ENCODE measurements around the gene FLNB.

Gene FLNB

GRCh38 chr3:58184982-58185360 lies 176.7 kb downstream of the FLNB start:
- no peak overlapping the region for H3K4me3 ChIP-seq (ENCODE audit: low read depth, low read length)
- TF ChIP-seq CTCF (IDR thresholded peaks at IDR 0.05; ENCODE audit: low read depth, low read length), result no peak
- in situ Hi-C loops (cut with HindIII; ENCODE audit: low sequenced_read_pairs), result no loop called here
- DNase-seq (ENCODE audit: low read depth, low spot score), result no peak

GRCh38 chr3:58188173-58188564 lies 179.9 kb downstream of the FLNB start:
- no peak for TF ChIP-seq CTCF (IDR thresholded peaks at IDR 0.05; ENCODE audit: low read depth, low read length)
- no peak overlapping the region for H3K4me3 ChIP-seq (ENCODE audit: low read depth, low read length)
- in situ Hi-C loops (cut with HindIII; ENCODE audit: low sequenced_read_pairs), result no loop called here
- no peak for DNase-seq (ENCODE audit: low read depth, low spot score)

GRCh38 chr3:58188921-58189451 lies 180.8 kb downstream of the FLNB start:
- no peak for DNase-seq (ENCODE audit: low read depth, low spot score)
- in situ Hi-C loops (cut with HindIII; ENCODE audit: low sequenced_read_pairs), result no loop called here
- H3K4me3 ChIP-seq (ENCODE audit: low read depth, low read length), result no peak overlapping the region
- no peak for TF ChIP-seq CTCF (IDR thresholded peaks at IDR 0.05; ENCODE audit: low read depth, low read length)

- no peak overlapping the region for H3K4me3 ChIP-seq (ENCODE audit: low read depth, low read length)
- in situ Hi-C loops (cut with HindIII; ENCODE audit: low sequenced_read_pairs), result no loop called here
- no peak for TF ChIP-seq CTCF (IDR thresholded peaks at IDR 0.05; ENCODE audit: low read depth, low read length)
These were observed 181.5 kb downstream of the FLNB start for GRCh38 chr3:58189691-58190090.

GRCh38 chr3:58190291-58190690 lies 182.1 kb downstream of the FLNB start:
- H3K4me3 ChIP-seq (ENCODE audit: low read depth, low read length), result no peak overlapping the region
- no peak for DNase-seq (ENCODE audit: low read depth, low spot score)
- in situ Hi-C loops (cut with HindIII; ENCODE audit: low sequenced_read_pairs), result no loop called here
- TF ChIP-seq CTCF (IDR thresholded peaks at IDR 0.05; ENCODE audit: low read depth, low read length), result no peak

More at GRCh38 chr3:58189691-58190090, 181.5 kb downstream of the FLNB start:
- no peak for DNase-seq (ENCODE audit: low read depth, low spot score)

- in situ Hi-C loops (cut with HindIII; ENCODE audit: low sequenced_read_pairs), result no loop called here
These were observed 182.7 kb downstream of the FLNB start for GRCh38 chr3:58190882-58191281.

More at GRCh38 chr3:58190882-58191281, 182.7 kb downstream of the FLNB start:
- H3K4me3 ChIP-seq (ENCODE audit: low read depth, low read length), result no peak overlapping the region
- no peak for DNase-seq (ENCODE audit: low read depth, low spot score)
- TF ChIP-seq CTCF (IDR thresholded peaks at IDR 0.05; ENCODE audit: low read depth, low read length), result no peak

All from astrocyte of the spinal cord (primary cell).